Activated B cell treated with CpG ODN at 0.5 μM for 24 hours (primary cell): Measurements from ENCODE around the gene GRK1. TPM values are rescaled to one million over a fixed set of nuclear protein-coding genes. Genes with fewer than 3 reads are reported as not detected.
"Not testable (repeated sequence)": the region's sequence is repeated elsewhere in the genome, so short reads cannot be mapped to it uniquely, and the experiment has no call there.

Experiments used
- ATAC-seq: fragments of 200-7000 bp; cut with Tn5 transposase; one replicate; pipeline ENCODE4 v1.10.0; 2021; ENCODE audit warnings: low read depth, mild to moderate bottlenecking, moderate library complexity
- CTCF ChIA-PET: fragments of 350-600 bp; sonication (Branson Sonifier 250); formaldehyde crosslinking; loops from one replicate; lab custom pipeline; 2021; ENCODE audit warnings: antibody characterized with exemption; lab: Charles Lee
- POLR2A ChIA-PET: fragments of 350-600 bp; sonication (Branson Sonifier 250); formaldehyde crosslinking; loops from one replicate; lab custom pipeline; 2021; ENCODE audit warnings: antibody characterized with exemption; lab: Charles Lee
- DNase-seq: peaks from one replicate; pipeline ENCODE4 v3.0.0; 2022
- H3K27ac Mint-ChIP-seq: one replicate; pipeline ENCODE4 v1.8.0; 2020; ENCODE audit warnings: mixed read lengths
- H3K27me3 Mint-ChIP-seq: one replicate; pipeline ENCODE4 v1.8.0; 2021; ENCODE audit warnings: mixed read lengths
- H3K36me3 Mint-ChIP-seq: one replicate; pipeline ENCODE4 v1.8.0; 2021; ENCODE audit warnings: low read depth, mixed read lengths
- H3K4me1 Mint-ChIP-seq: one replicate; pipeline ENCODE4 v1.8.0; 2021; ENCODE audit warnings: mixed read lengths
- H3K4me3 Mint-ChIP-seq: one replicate; pipeline ENCODE4 v1.8.0; 2020; ENCODE audit warnings: mild to moderate bottlenecking, mixed read lengths
- H3K9me3 Mint-ChIP-seq: one replicate; pipeline ENCODE4 v1.8.0; 2020; ENCODE audit warnings: mixed read lengths
- intact Hi-C: fragments of 100-400 bp; cut with micrococcal nuclease; formaldehyde crosslinking; loops from one replicate; pipeline ENCODE4 v1.15.1; 2024
- total RNA-seq: library from RNA; stranded (reverse); gene quantifications from 2 replicates; pipeline ENCODE4 v1.2.3, GENCODE V29; 2022
- TF ChIP-seq, protein P1 (sequence below): fragments of 200-600 bp; IDR thresholded peaks from one replicate; pipeline ENCODE4 v1.8.0; 2022; ENCODE audit warnings: antibody characterized with exemption, mild to moderate bottlenecking

The GRK1 gene
- total RNA-seq, 1 donor from 2014 or later = 0.07 TPM

DNA sequence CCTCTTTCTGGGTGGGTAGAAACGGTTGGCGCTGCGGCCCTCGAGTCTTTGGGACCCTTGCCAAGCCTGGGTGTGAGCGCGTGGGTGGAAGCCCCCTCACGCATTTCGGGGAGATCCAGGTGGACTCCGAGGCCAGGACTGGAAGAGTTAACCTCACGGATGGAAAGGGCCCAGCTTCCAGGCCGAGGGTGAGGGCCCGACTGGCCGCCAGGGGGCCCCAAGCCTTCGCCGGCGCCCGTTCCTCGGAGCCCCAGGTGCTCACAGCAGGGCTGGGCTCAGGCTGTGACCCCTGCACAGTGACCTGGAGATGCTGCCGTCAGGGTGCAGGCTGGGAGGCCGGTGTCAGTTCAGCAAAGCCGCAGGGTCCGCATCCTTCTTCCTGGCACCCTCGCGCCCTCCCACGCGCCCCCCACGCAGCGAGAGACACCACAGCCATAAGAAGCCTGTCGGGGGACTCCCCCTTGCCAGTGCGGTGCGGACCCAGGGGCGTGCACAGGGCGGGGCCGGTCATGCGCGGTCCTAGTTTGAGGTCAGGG is 57.8 kb downstream of the GRK1 start:
- TF ChIP-seq, protein P1, sequence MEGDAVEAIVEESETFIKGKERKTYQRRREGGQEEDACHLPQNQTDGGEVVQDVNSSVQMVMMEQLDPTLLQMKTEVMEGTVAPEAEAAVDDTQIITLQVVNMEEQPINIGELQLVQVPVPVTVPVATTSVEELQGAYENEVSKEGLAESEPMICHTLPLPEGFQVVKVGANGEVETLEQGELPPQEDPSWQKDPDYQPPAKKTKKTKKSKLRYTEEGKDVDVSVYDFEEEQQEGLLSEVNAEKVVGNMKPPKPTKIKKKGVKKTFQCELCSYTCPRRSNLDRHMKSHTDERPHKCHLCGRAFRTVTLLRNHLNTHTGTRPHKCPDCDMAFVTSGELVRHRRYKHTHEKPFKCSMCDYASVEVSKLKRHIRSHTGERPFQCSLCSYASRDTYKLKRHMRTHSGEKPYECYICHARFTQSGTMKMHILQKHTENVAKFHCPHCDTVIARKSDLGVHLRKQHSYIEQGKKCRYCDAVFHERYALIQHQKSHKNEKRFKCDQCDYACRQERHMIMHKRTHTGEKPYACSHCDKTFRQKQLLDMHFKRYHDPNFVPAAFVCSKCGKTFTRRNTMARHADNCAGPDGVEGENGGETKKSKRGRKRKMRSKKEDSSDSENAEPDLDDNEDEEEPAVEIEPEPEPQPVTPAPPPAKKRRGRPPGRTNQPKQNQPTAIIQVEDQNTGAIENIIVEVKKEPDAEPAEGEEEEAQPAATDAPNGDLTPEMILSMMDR = no peak
- ATAC-seq (peak; percentile 93), DNase-seq (peak; percentile 82)
- Mint-ChIP-seq H3K36me3 (no peaks in the 10 kb centered on the region), H3K27me3 (peaks cover 2% of the 10 kb centered on the region), H3K9me3 (no peaks in the 10 kb centered on the region), H3K4me3 (peak overlapping the region; percentile 80), H3K4me1 (peaks cover 7% of the 10 kb centered on the region), H3K27ac (peak overlapping the region; percentile 79)
- ChIA-PET POLR2A (interaction anchor here (0.8 kb wide), 1 partner anchor 91 kb away, joined by 3 read pairs; no protein-coding TSS in a partner anchor), CTCF (interaction anchor here (0.8 to 1.0 kb wide), 5 partner anchors 54 to 504 kb away, joined by 3 to 6 read pairs (median 3); no protein-coding TSS in a partner anchor)
- intact Hi-C loops = no loop called here

DNA sequence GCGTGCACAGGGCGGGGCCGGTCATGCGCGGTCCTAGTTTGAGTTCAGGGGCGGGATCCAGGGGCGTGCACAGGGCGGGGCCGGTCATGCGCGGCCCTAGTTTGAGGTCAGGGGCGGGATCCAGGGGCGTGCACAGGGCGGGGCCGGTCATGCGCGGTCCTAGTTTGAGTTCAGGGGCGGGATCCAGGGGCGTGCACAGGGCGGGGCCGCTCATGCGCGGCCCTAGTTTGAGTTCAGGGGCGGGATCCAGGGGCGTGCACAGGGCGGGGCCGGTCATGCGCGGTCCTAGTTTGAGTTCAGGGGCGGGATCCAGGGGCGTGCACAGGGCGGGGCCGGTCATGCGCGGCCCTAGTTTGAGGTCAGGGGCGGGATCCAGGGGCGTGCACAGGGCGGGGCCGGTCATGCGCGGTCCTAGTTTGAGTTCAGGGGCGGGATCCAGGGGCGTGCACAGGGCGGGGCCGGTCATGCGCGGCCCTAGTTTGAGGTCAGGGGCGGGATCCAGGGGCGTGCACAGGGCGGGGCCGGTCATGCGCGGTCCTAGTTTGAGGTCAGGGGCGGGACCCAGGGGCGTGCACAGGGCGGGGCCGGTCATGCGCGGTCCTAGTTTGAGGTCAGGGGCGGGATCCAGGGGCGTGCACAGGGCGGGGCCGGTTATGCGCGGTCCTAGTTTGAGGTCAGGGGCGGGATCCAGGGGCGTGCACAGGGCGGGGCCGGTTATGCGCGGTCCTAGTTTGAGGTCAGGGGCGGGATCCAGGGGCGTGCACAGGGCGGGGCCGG is 58.5 kb downstream of the GRK1 start:
- POLR2A ChIA-PET, DNase-seq, ATAC-seq, H3K4me1 Mint-ChIP-seq, H3K9me3 Mint-ChIP-seq, intact Hi-C loops, H3K4me3 Mint-ChIP-seq, H3K36me3 Mint-ChIP-seq, H3K27me3 Mint-ChIP-seq: not testable (repeated sequence)
- CTCF ChIA-PET = interaction anchor here (1.0 kb wide), 2 partner anchors 82 to 503 kb away, joined by 3 read pairs; no protein-coding TSS in a partner anchor
- peak overlapping the region; percentile 79 for H3K27ac Mint-ChIP-seq

DNA sequence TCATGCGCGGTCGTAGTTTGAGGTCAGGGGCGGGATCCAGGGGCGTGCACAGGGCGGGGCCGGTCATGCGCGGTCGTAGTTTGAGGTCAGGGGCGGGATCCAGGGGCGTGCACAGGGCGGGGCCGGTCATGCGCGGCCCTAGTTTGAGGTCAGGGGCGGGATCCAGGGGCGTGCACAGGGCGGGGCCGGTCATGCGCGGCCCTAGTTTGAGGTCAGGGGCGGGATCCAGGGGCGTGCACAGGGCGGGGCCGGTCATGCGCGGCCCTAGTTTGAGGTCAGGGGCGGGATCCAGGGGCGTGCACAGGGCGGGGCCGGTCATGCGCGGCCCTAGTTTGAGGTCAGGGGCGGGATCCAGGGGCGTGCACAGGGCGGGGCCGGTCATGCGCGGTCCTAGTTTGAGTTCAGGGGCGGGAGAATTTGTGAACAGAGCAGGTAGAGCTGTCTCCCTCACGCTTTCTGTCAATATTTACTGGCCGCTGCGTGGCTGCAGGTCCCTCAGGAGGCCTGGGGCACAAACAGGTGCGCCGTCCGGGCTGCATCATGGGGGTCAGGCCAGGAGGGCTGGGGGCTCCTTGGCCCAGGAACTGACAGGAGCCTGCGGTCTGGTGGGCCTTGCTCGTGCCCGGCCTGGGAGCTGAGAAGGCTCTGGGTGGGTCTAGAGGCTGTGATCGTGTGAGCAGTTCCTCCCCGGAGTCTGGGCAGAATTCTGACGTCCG is 59.2 kb downstream of the GRK1 start:
- intact Hi-C loops, H3K36me3 Mint-ChIP-seq, H3K4me1 Mint-ChIP-seq, DNase-seq, H3K27me3 Mint-ChIP-seq, CTCF ChIA-PET, H3K9me3 Mint-ChIP-seq: not testable (repeated sequence)
- peak overlapping the region; percentile 48 for H3K4me3 Mint-ChIP-seq
- H3K27ac Mint-ChIP-seq = peak overlapping the region; percentile 66
- peak; percentile 22 for ATAC-seq
- POLR2A ChIA-PET = interaction anchor here (0.8 kb wide), 1 partner anchor 556 kb away, joined by 3 read pairs; no protein-coding TSS in a partner anchor

DNA sequence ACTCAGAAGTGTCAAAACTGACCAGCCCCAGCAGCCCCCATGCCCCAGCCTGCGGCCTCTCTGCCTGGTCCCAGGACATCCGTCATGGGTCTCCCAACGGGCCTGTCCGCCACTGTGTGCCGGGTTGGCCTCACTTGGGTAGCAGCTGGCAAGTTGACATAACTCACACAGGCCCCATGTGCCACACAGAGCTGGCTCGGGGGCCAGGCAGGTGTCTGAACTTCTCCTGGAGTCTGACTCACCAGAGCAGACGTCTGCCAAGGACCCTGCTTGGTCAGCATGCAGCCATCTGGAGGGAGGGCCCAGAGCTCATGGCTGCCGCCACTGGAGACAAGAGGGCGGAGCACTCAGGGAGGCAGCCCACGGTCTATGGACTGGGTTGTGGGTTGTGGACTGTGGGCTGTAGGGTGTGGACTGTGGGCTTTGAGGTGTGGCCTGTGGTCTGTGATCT is 60.0 kb downstream of the GRK1 start:
- POLR2A ChIA-PET = interaction anchor here (0.8 kb wide), 1 partner anchor 555 kb away, joined by 3 read pairs; no protein-coding TSS in a partner anchor
- peak overlapping the region; percentile 19 for H3K4me3 Mint-ChIP-seq
- no peaks in the 10 kb centered on the region for H3K36me3 Mint-ChIP-seq
- H3K27me3 Mint-ChIP-seq = peaks cover 2% of the 10 kb centered on the region
- DNase-seq (no peak), ATAC-seq (no peak)
- no peaks in the 10 kb centered on the region for H3K9me3 Mint-ChIP-seq
- H3K4me1 Mint-ChIP-seq = peaks cover 7% of the 10 kb centered on the region
- H3K27ac Mint-ChIP-seq = no peak overlapping the region
- TF ChIP-seq, protein P1 = no peak
- intact Hi-C loops = no loop called here
- CTCF ChIA-PET = no interaction called here

DNA sequence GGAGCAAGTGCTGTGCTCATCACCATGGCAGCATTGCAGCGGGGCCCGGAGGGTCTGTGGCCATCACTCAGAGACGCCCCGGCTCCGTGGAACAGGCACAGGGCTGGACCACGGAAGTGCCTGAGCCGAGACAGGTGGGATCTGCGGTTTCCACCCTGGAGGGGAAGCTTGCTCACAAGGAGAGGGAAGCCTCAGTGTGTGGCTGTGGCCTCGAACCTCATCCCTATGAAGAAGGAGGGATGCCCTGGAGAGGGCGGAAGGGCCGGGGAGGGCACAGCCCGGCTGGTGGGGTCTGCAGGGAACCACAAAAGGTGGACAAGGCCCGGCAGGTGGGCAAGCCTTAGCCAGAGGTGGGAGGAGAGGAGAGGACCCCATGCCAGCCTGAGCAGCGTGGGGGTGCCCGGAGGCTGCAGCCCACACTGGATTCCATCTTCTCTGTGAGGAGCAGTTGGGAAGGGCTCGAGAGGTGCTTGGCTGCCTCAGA is 61.6 kb downstream of the GRK1 start:
- Mint-ChIP-seq H3K4me3 (no peak overlapping the region), H3K9me3 (no peaks in the 10 kb centered on the region), H3K36me3 (no peaks in the 10 kb centered on the region), H3K27me3 (peaks cover 2% of the 10 kb centered on the region), H3K27ac (no peak overlapping the region), H3K4me1 (peaks cover 15% of the 10 kb centered on the region)
- no peak for ATAC-seq
- DNase-seq = no peak
- ChIA-PET POLR2A (no interaction called here), CTCF (no interaction called here)
- TF ChIP-seq, protein P1 = no peak
- intact Hi-C loops = no loop called here
